ENCODE results near the gene RYR3. TPM values are rescaled to one million over a fixed set of nuclear protein-coding genes. Genes with fewer than 3 reads are reported as not detected.

The RYR3 gene
- total and polyA plus RNA-seq, 2 donors (not counting 1 experiment from before 2014, with no cell fraction given), result not detected

DNA sequence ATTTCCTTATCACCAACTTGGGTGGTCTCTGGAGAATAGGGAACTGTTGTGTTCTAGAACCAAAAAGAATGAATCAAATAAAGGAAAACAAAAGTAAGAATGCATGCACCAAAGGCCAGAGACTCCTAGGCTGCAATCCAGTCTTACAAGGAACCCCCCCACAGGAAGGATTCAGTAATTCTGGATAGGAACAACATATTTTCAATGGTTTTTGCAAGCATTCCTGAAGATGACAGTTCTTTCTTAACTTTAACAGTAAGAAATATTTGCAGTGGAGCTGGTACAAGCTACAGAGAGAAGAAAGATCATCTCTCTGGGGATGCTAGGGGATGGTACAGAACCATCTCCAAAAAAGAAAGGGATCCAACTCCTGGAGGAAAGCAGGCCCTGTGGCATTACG lies 541.3 kb downstream of the RYR3 start:
- no CpG with 5 or more reads among the region's 1 CpG for WGBS (ENCODE audit: insufficient coverage)
- H3K9me3 Mint-ChIP-seq (ENCODE audit: insufficient read depth), result no peaks in the 10 kb centered on the region
- intact Hi-C loops (cut with micrococcal nuclease), result no loop called here

DNA sequence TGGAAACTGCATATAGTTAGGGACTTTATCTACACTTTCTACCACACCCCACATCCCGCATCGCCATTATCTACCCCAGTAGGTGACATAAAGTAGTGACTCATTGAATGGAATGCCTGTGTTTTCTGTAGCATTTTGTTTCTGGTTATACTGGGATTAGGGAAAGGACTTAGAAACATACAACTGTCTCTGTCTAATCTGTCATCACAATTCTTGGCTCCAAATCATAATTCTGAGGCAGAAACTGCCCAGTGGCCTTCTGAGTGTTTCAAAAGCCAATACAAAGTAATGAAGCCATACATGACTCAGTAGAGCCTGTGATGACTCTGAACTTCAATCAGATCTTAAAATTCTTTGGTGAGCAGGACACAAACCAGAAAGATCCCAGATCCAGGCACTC lies 541.8 kb downstream of the RYR3 start:
- ATAC-seq (ENCODE audit: low read depth) (no peak), DNase-seq (no peak)
- no peak overlapping the region for H3K4me3 ChIP-seq (ENCODE audit: control extremely low read depth in 1 of 5, extremely low read depth in 1 of 5, insufficient read depth in 1 of 5, low read depth in 2 of 5, low read length in 4 of 5)
- TF ChIP-seq, protein P1, sequence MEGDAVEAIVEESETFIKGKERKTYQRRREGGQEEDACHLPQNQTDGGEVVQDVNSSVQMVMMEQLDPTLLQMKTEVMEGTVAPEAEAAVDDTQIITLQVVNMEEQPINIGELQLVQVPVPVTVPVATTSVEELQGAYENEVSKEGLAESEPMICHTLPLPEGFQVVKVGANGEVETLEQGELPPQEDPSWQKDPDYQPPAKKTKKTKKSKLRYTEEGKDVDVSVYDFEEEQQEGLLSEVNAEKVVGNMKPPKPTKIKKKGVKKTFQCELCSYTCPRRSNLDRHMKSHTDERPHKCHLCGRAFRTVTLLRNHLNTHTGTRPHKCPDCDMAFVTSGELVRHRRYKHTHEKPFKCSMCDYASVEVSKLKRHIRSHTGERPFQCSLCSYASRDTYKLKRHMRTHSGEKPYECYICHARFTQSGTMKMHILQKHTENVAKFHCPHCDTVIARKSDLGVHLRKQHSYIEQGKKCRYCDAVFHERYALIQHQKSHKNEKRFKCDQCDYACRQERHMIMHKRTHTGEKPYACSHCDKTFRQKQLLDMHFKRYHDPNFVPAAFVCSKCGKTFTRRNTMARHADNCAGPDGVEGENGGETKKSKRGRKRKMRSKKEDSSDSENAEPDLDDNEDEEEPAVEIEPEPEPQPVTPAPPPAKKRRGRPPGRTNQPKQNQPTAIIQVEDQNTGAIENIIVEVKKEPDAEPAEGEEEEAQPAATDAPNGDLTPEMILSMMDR (IDR thresholded peaks at IDR 0.05), result no peak
- no peak for TF ChIP-seq EZH2 (IDR thresholded peaks at IDR 0.05; ENCODE audit: borderline replicate concordance, insufficient read depth, low read depth, low read length, poor library complexity, severe bottlenecking)
- no peaks in the 10 kb centered on the region for H3K9me3 ChIP-seq (ENCODE audit: control extremely low read depth in 1 of 3, control insufficient read depth in 2 of 3, insufficient read depth in 1 of 3, low read length in 2 of 3)
- intact Hi-C loops (cut with micrococcal nuclease), result no loop called here
- Mint-ChIP-seq H3K27me3 (no peaks in the 10 kb centered on the region), H3K9me3 (ENCODE audit: insufficient read depth) (no peaks in the 10 kb centered on the region), H3K4me1 (no peaks in the 10 kb centered on the region), H3K27ac (no peak overlapping the region), H3K4me3 (no peak overlapping the region)
- no CpG with 5 or more reads among the region's 2 CpGs for WGBS (ENCODE audit: insufficient coverage)
- H3K36me3 ChIP-seq (replicated peaks in 1 of 2; ENCODE audit: control extremely low read depth in 1 of 2, control insufficient read depth in 1 of 2, extremely low read depth in 1 of 2, insufficient read depth in 2 of 2, low read length in 1 of 2), result no peaks in the 10 kb centered on the region
- H3K27me3 ChIP-seq (replicated peaks in 1 of 4; ENCODE audit: control extremely low read depth in 1 of 4, control insufficient read depth in 3 of 4, insufficient read depth in 4 of 4, low read length in 3 of 4), result no peaks in the 10 kb centered on the region
- no peaks in the 10 kb centered on the region for H3K4me1 ChIP-seq (ENCODE audit: control insufficient read depth in 2 of 2, insufficient read depth in 2 of 2, low read length in 2 of 2)
- H3K9ac ChIP-seq (ENCODE audit: low read length), result no peak overlapping the region
- H3K4me2 ChIP-seq (replicated peaks; ENCODE audit: low read depth, low read length, poor library complexity, severe bottlenecking), result no peak overlapping the region
- ChIA-PET POLR2A (no interaction called here), CTCF (no interaction called here)
- no peak overlapping the region for H2AFZ ChIP-seq (ENCODE audit: insufficient read depth, low read depth, low read length, poor library complexity, severe bottlenecking)
- H4K20me1 ChIP-seq (ENCODE audit: control insufficient read depth, insufficient read depth, low read length, poor library complexity, severe bottlenecking), result no peaks in the 10 kb centered on the region
- no peaks in the 10 kb centered on the region for H3K79me2 ChIP-seq (ENCODE audit: control insufficient read depth, insufficient read depth, low read length)
- H3K27ac ChIP-seq (ENCODE audit: low read length in 2 of 2), result no peak overlapping the region

More for the DNA sequence above, 541.3 kb downstream of the RYR3 start:
- CTCF ChIA-PET, result no interaction called here
- H3K79me2 ChIP-seq (ENCODE audit: control insufficient read depth, insufficient read depth, low read length), result no peaks in the 10 kb centered on the region
- TF ChIP-seq, protein P1 (IDR thresholded peaks at IDR 0.05), result no peak
- no peak for TF ChIP-seq EZH2 (IDR thresholded peaks at IDR 0.05; ENCODE audit: borderline replicate concordance, insufficient read depth, low read depth, low read length, poor library complexity, severe bottlenecking)
- H3K27ac ChIP-seq (ENCODE audit: low read length in 2 of 2), result no peak overlapping the region
- no peak overlapping the region for H3K4me3 Mint-ChIP-seq
- H3K4me3 ChIP-seq (ENCODE audit: control extremely low read depth in 1 of 5, extremely low read depth in 1 of 5, insufficient read depth in 1 of 5, low read depth in 2 of 5, low read length in 4 of 5), result no peak overlapping the region
- H4K20me1 ChIP-seq (ENCODE audit: control insufficient read depth, insufficient read depth, low read length, poor library complexity, severe bottlenecking), result no peaks in the 10 kb centered on the region
- no peaks in the 10 kb centered on the region for H3K9me3 ChIP-seq (ENCODE audit: control extremely low read depth in 1 of 3, control insufficient read depth in 2 of 3, insufficient read depth in 1 of 3, low read length in 2 of 3)
- no peak overlapping the region for H3K27ac Mint-ChIP-seq
- no peak overlapping the region for H3K9ac ChIP-seq (ENCODE audit: low read length)
- ATAC-seq (ENCODE audit: low read depth) (no peak), DNase-seq (no peak)
- H3K4me1 ChIP-seq (ENCODE audit: control insufficient read depth in 2 of 2, insufficient read depth in 2 of 2, low read length in 2 of 2), result no peaks in the 10 kb centered on the region
- POLR2A ChIA-PET, result no interaction called here
- no peaks in the 10 kb centered on the region for H3K27me3 ChIP-seq (replicated peaks in 1 of 4; ENCODE audit: control extremely low read depth in 1 of 4, control insufficient read depth in 3 of 4, insufficient read depth in 4 of 4, low read length in 3 of 4)
- H2AFZ ChIP-seq (ENCODE audit: insufficient read depth, low read depth, low read length, poor library complexity, severe bottlenecking), result no peak overlapping the region
- H3K36me3 ChIP-seq (replicated peaks in 1 of 2; ENCODE audit: control extremely low read depth in 1 of 2, control insufficient read depth in 1 of 2, extremely low read depth in 1 of 2, insufficient read depth in 2 of 2, low read length in 1 of 2), result no peaks in the 10 kb centered on the region
- no peak overlapping the region for H3K4me2 ChIP-seq (replicated peaks; ENCODE audit: low read depth, low read length, poor library complexity, severe bottlenecking)
- no peaks in the 10 kb centered on the region for H3K4me1 Mint-ChIP-seq
- H3K27me3 Mint-ChIP-seq, result no peaks in the 10 kb centered on the region
